Lung microvascular endothelial cell (primary cell): ENCODE data around the gene NYAP2. TPM values are rescaled to one million over a fixed set of nuclear protein-coding genes. Genes with fewer than 3 reads are reported as not detected.

Source experiments
- DNase-seq, 2 donors: peaks; one replicate each; pipeline versions ENCODE4 v3.0.0 to v3.0.0-alpha.2; 2010; ENCODE audit warnings: low read depth in 2 of 2
- total RNA-seq: library from RNA; depleted of rRNA; stranded (reverse); fragments of >200 nt; gene quantifications from 2 replicates; pipeline ENCODE4 v1.2.1, GENCODE V29; 2014

Gene NYAP2
- total RNA-seq, 1 donor from 2014 or later = not detected

DNA sequence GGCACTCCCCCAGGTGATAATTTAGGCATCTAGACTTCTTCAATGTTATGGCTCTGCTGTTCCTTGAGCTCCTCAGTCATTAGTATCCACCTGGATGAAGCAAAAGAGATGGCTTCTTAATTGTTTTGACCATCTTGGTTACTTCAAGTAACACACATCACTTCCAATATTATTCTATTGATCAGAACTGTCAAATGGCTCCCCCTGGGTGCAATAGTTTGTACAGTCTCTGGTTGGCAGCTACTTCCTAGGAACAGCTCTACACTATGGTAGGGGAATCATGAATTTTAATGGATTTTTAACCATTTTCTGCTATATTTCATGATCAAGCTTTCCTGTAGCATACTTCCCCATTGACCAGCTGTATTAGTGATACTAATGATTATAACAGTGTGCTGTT lies 157.0 kb downstream of the NYAP2 start:
- no peak for DNase-seq

DNA sequence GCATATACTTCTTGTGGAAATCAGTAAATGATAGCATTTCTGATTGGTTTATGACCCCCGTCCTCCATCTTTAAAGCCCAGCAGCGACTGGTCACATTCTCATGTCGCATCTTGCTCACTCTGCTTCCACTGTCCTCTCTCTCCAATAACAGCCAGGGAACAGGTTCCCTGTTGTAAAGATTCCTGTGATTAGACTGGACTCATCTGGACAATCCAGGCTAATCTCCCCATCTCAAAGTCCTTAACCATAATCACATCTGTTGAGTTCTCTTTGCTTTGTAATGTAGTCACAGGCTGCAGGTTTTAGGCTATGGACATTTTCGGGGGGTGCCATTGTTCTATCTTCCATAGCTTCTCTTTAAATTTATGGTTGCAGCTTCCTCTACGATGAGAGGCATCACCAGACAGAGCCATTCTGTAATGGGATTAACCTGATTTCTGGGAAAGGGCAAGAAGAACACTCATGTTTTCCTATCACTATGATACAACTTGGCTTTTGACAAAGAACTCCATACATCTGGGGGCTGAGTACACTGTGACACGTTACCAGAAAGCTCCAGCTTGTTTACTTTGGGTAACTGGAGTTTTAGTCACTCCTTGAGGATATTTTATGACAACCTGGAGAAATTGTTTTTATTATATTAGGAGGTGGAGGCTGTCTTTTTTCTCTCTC lies 159.0 kb downstream of the NYAP2 start:
- no peak for DNase-seq

DNA sequence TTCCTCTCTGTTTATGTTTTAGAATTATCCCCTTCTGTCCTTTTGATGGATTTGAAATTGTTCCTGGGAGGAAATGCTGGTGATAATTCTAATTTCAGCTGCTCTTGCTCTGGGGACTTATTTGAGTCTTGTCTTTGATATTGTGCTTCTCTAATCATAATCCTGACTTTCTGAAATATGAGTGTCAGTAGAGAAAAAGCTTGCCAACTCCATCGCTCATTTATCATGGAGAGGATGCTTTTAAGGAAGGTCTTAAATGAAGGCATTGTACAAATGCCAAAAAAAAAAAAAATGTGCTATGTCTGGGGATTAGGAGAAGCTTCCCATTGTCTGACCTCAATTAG lies 159.5 kb downstream of the NYAP2 start:
- no peak for DNase-seq

DNA sequence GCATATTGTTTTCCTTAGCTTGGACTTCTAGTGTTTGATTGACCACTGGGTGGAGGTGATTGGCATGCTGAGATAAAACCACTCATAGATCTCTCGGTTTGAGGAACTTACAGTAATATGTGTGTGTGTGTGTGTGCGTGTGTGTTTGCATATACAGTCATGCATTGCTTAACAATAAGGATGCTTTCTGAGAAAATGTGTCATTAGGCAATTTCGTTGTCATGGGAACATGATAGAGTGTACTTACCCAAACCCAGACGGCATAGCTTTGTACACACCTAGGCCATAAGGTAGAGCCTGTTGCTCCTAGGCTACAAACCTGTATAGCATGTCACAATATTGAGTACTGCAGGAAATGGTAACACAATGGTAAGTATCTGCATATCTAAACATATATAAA lies 167.3 kb downstream of the NYAP2 start:
- DNase-seq = no peak

DNA sequence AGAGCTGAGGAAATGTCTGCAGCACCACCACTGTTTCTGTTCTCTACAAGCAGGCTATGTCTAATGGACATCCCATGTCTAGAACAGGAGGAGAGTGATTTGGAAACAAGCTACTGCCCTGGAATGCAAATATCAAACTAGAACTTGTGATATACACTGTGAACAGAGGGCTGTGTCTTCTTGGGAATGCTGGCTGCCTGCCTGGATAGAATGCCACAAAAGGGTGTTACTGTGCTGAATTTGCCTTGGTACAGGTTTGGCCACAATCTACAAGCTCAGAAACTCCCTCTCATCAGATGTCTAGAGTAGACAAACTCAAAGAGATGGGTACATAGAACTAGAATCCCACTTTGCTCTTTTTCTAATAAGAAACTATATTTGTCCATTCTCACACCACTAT lies 170.5 kb downstream of the NYAP2 start:
- DNase-seq = no peak

DNA sequence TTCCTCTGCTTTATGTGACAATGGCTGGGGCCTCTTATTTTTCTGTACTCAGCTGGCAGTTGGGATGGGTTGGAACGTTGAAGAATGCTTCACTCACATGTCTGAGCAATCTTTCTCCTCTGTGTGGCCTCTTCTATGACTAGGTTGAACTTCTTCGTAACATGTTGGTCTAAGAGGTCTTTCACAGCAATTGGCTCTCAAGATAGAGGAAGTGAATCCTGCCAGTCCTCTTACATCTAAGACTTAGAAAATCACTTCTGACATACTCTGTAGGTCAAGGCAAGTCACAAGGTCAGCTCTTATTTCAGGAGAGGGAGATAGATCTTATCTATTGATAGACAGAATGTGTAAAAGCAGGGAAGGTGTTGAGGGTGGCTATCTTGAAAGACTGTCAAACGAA lies 174.1 kb downstream of the NYAP2 start:
- no peak for DNase-seq

DNA sequence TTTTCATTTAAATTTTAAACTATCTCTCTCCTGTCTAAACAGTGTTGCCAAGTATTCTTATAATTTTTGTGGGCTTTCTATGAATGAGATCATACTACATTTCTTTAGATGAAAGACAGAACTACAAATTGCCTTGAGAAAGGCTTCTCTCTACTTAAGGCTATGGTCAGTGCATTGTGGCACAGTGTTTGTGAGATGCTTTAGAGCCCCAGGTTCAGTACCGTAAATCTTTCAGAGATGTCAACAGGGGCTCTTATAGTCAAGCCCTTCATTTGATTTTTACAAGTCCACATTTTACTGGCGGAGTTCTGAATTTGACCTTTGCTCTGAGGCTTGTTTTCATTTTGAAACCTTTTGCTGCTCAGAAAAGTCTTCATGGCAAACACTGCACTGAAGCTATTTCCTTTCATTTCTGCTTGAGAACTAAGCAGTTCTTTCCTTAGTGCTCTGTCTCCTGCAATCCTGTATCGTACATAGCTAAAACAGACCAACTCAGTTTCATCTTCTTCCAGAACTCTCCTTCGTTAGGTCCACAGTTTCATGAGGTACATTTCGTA lies 175.2 kb downstream of the NYAP2 start:
- no peak for DNase-seq

DNA sequence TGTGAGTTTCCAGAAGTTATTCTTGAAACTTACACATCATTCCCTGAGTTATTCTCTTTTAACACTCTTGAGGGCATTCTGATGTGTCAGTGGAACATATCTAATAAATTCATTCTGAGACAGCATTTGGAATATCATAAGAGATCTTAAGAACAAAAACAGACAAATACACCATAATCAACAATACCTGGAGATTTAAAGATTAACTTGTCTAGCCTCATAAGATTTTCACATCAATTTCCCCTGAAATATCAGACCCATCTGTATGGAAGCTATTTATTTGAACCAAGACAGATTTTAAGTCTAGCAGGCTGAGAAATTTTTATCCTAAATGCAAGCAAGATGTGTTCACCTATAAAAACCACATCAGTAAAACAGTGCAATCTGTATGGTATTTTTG lies 181.6 kb downstream of the NYAP2 start:
- DNase-seq = no peak

DNA sequence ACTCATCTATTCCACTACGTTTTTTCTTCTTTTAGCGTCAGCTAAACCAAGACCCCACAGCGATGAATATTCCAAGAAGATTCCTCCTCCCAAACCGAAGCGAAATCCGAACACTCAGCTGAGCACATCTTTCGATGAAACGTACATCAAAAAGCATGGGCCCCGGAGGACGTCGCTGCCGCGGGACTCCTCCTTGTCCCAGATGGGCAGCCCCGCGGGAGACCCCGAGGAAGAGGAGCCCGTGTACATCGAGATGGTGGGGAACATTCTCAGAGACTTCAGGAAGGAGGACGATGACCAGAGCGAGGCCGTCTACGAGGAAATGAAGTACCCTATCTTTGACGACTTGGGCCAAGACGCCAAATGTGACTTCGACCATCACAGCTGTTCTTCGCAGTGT lies 182.4 kb downstream of the NYAP2 start:
- no peak for DNase-seq

DNA sequence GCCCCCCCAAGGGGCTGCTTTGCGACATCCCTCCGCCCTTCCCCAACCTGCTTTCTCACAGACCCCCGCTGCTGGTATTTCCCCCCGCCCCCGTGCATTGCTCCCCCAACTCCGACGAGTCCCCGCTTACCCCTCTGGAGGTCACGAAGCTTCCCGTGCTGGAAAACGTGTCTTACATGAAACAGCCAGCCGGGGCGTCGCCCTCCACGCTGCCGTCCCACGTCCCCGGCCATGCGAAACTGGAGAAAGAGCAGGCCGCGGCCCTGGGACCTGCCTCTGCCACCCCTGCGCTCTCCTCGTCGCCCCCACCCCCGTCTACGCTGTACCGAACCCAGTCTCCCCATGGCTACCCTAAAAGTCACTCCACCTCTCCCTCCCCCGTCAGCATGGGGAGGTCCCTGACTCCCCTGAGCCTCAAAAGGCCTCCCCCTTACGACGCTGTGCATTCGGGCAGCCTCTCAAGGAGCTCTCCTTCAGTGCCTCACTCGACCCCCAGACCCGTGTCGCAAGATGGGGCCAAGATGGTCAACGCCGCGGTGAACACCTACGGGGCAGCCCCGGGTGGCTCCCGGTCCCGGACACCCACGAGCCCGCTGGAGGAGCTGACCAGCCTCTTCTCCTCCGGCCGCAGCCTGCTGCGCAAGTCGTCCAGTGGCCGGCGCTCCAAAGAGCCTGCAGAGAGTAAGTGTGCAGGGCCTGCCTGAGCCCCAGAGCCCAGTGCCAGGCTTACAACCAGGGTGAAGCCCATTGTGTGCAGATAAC lies 183.0 kb downstream of the NYAP2 start:
- no peak for DNase-seq

DNA sequence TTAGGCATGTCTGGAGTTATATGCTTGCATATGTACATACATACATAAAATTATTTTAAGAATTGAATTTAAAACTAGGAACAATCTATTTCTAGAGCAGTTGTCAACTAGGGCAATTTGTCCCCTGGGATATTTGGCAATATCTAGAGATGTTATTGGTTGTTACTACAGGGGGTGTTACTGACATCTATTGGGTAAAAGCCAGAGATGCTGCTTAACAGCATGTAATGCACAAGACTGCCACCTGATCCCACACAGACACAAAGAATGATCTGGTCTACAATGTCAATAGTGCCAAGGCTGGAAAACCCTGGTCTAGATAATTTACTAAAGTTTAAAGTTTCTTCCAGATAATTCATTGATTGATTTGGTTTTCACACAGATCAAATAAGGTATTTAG lies 185.3 kb downstream of the NYAP2 start:
- no peak for DNase-seq

DNA sequence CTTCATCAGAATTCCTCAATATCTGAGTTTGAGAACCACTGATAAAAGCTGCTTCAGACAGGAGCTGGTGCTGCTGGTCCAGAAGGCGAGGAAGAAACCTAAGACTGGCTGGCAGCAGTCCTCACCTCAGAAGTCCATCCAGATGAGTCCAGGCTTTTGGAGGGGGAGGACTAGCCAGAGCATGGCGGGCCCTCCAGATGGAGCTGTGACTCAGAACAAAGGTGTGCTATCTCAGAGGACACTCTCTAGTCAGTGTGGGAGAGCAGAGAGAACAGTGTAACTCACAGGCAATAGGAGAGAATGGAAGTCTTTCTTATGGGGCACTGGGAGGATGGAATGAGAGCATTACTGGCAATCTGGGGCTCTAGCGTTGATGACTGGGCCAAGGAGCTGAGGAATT lies 191.4 kb downstream of the NYAP2 start:
- DNase-seq = no peak

DNA sequence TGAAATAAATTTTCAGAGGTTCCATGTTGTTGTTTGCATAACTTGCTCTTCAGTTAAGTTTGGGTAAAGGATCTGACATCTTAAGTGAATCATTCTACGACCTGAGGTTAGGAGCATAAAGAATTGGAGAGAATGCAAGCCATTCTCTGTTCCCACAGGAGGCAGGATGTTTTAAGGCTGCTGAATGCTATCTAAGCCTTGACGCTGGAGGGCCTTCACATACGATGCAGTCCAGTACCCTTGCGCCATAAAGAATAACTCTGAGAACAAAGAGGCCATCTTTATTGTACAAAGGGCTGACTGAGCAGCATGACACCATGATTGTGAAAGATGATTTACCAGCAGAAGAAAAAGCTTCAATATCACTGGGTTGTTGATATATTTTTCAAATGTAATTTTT lies 198.4 kb downstream of the NYAP2 start:
- DNase-seq = no peak

DNA sequence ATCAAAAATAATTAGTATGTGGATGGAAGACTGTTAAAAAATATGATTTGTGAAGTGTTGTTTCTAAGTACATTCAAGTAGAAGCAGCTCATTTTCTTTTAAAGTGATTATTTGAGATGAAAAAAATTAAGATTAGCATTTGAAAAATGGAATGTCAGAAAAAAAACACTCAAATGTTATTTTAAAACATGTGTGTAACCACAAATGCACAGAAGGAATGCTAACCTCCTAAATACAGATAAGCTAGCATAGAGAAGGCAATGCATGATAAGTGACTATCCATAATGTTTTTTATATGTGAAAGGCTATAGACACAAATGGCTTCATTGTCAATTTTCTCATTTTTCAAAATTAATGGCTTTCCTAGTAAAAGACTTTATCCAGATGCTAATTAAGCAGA lies 198.9 kb downstream of the NYAP2 start:
- no peak for DNase-seq

DNA sequence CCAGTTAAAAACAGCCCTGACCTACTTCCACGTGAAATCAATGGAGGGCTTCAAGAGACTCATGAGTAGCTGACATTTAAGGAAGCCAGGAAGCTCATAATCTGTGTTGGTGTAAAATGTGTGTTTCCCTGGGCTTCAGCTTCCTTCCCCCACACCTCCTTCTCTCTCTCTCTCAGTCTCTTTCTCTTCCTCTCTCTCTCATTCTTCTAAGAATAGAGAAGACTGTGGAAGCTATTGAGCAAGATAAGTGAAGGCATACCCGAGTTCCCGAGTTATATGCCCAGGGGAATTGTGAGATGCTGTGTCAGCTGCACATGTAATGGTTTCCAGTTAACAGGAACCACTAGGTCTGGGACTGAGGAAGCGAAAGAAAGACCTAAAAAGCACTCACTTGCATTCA lies 199.4 kb downstream of the NYAP2 start:
- DNase-seq = no peak

DNA sequence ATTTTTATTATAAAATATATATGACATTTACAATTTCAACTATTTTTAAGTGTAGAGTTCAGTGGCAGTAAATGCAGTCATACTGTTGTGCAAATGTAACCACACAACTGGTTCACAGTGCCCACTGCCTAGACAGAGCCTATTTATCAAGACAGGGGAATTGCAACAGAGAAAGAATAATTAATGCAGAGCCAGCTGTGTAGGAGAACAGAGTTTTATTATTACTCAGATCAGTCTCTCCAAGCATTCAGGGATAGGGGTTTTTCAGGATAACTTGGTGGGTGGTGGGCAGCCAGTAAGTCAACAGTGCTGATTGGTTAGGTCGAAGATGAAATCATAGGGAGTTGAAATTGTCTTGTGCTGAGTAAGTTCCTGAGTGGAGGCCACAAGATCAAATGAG lies 200.3 kb downstream of the NYAP2 start:
- DNase-seq = no peak

DNA sequence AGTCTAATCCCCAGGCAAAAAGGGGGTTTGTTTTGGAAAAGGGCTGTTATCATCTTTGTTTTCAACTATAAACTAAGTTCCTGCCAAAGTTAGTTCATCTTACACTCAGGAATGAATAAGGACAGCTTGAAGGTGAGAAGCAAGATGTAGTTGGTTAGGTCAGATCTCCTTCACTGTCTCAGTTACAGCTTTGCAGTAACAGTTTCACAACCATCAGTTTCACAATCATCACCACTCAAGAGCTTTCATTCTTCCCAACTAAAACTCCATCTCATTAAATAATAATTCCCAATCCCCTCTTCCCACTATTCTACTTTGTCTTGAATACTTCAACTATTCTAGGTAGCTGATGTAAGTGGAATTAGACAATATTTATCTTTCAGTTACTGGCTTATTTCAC lies 200.9 kb downstream of the NYAP2 start:
- DNase-seq = no peak

DNA sequence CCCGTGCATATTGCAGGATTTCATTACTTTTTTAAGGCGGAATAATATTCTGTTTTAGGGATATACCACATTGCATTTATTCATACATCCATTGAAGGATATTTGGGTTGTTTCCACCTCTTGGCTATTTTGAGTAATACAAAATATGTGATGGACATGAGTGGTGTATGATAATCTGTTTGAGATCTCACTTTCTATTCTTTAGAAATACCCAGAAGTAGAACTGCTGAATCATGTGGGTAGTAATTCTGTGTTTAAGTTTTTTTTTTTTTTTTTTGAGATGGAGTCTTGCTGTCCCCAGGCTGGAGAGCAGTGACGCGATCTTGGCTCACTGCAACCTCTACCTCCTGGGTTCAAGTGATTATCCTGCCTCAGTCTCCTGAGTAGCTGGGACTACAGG lies 201.4 kb downstream of the NYAP2 start:
- no peak for DNase-seq

DNA sequence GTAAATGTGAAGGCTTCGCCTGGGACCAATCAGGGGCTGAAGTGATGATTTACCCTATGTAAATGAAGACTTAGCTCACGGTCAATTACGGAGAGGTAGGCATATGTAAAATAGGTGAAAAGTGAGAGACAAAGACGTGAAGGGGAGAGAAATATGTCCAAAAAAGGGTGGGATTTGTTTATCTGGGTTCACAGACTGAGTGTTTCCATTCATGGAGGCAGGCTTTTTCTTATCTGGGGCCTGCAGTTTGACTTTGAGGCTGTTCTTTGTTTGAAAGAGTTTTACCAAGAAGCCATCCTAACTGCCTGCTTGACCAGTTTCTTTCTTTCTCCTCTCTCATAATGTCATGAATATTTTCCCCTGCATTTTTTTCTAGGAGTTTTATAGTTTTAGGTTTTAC lies 202.7 kb downstream of the NYAP2 start:
- no peak for DNase-seq

DNA sequence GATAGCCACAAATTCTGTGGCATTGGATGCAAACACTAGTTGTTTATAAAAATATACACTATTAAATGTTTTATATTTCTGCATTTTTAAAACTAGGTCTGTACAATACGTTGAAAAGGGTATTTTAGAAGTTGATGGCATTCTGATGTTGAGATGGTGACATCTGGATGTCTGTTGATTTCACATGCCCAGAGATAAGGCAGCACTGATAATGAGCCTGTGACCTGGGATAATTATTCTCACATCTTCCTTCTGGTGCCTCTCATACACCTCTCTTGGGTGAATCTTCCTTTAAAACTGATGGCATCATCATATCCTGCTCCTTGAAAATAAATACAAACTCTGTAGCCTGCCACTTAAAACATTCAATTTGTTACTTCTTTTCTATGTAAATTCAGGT lies 208.6 kb downstream of the NYAP2 start:
- DNase-seq = no peak

DNA sequence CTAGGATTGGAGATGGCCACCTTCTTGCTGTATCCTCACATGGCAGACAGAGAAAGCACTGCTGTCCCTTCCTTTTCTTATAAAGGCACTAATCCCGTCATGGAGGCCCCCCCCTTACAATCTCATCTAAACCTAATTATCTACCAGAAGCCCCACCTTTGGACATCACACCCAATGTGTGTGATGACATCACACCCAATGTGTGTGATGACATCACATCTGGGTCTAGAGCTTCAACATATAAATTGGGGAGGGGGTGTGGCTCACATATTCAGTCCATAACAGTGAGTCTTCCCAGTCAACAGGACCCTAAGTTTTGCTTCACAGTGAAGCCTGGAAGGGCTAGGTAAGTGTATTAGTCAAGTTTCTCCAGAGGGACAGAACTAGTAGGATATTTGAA lies 213.1 kb downstream of the NYAP2 start:
- DNase-seq = no peak

DNA sequence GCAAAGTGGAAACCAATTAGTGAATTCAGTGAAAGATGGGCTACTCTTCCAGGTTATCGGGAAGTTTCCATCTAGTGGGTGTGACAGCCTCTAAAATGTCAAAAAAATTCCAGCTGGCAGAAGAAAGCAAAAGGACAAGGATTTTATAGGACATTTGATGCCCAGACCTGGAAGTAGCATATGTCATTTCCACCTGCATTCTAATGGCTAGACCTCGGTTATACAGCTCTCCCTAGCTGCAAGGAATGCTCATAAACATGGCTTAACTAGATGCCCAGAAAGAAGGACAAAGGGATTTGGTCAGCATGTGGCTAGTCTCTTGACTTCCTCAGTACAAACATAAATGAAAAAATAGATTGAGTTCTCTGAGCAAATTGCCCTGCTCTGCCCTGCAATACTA lies 215.4 kb downstream of the NYAP2 start:
- DNase-seq = no peak

DNA sequence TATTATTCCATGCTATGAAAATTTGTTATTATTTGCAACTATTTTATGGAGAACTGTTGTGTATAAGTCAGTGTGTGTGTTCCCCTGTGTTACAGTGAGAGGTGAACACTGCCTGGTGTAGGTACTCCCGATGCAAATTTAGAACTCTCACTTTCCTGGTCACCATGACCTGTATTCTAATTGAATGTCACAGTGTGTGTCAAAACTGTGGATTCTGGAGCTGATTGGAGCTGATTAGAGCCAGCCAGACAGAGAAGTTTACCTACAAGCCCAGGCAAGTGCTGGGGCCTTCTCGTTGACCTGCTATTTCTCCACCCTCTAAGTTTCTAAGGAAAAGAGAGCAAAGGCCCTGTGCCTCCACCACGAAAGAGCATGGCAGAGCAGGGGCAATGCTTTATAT lies 216.0 kb downstream of the NYAP2 start:
- no peak for DNase-seq
